ENCODE measurements around the gene ERP44.
A peak's percentile ranks its signal among the peaks of the same experiment; 100 is the strongest.
"Not testable (repeated sequence)": the region's sequence is repeated elsewhere in the genome, so short reads cannot be mapped to it uniquely, and the experiment has no call there.

Gene ERP44

DNA sequence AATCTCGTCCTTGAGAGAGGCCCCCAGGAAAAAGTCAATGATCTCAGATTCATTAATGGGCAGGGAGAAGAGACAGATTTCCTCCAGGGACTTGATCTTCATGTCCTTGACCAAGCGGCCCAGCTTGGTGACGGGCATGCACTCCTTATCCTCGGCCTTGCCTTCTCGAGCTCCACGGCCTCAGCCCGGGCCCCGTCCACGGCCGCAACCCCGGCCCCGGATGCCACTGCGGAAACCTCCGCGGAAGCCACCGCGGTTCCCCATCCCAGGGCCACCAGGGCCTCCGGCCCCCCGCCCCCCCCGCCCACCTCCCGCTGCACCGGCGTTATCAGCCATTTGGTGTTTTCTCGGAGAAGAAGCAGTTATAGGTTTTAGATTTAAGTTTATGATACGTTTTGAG, 18.5 kb upstream of the ERP44 start:
- no peaks in the 10 kb centered on the region for H3K9me3 ChIP-seq
- H3K27me3 ChIP-seq (ENCODE audit: low read depth): no peaks in the 10 kb centered on the region
- H3K4me3 ChIP-seq: no peak overlapping the region
- H3K4me1 ChIP-seq: no peaks in the 10 kb centered on the region
- H3K36me3 ChIP-seq (replicated peaks): peaks cover 7% of the 10 kb centered on the region; the same call in 1 of the 2 replicates
- no peak for DNase-seq (ENCODE audit: low spot score in 2 of 2)
- in situ Hi-C loops (cut with MboI; ENCODE audit: low sequenced_read_pairs): no loop called here

DNA sequence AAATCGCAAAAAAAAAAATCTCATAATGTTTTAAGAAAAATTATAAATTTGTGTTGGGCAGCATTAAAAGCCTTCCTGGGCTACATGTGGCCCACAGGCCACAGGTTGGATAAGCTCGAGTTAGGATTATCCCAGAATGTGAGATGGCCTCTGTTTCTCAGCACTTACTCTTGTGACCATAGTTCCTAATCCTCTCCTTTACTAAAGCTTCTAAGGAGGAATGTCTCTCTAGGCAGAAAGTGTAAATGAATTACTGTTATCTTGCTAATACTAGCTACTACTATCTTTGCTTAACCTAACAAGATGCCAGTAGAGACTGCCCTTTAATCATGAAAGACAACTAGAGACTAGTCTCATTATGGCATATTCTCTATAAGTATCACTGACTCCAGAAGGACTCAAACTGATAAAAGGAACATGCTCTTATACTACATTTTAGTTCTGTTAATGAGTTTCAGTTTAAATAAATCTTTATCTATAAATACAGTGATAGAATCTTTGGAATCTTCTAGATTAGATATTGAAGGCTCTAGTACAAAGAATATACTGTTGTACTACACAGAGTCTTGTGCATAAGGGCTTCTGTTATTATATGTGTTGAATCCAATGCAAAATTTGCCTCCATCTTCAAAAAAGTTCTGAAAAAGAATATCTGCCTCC, 14.0 kb upstream of the ERP44 start:
- H3K9me3 ChIP-seq: no peaks in the 10 kb centered on the region
- no peak for DNase-seq (ENCODE audit: low spot score in 2 of 2)
- H3K4me3 ChIP-seq: no peak overlapping the region
- H3K36me3 ChIP-seq (replicated peaks): peaks cover 18% of the 10 kb centered on the region; the same call in 1 of the 2 replicates
- no peaks in the 10 kb centered on the region for H3K27me3 ChIP-seq (ENCODE audit: low read depth)
- H3K4me1 ChIP-seq: no peaks in the 10 kb centered on the region
- in situ Hi-C loops (cut with MboI; ENCODE audit: low sequenced_read_pairs): no loop called here

GRCh38 chr9:100111235-100111634, 12.4 kb upstream of the ERP44 start:
- H3K27me3 ChIP-seq (ENCODE audit: low read depth): no peaks in the 10 kb centered on the region
- peak in 1 of 2 experiments; percentile 11 for DNase-seq (ENCODE audit: low spot score in 2 of 2)
- in situ Hi-C loops (cut with MboI; ENCODE audit: low sequenced_read_pairs): no loop called here
- no peaks in the 10 kb centered on the region for H3K9me3 ChIP-seq
- peaks cover 31% of the 10 kb centered on the region for H3K36me3 ChIP-seq (replicated peaks)
- no peak overlapping the region for H3K4me3 ChIP-seq
- H3K4me1 ChIP-seq: no peaks in the 10 kb centered on the region

- Histone ChIP-seq H3K36me3 (replicated peaks) (peaks cover 51% of the 10 kb centered on the region), H3K4me3 (no peak overlapping the region), H3K4me1 (no peaks in the 10 kb centered on the region), H3K27me3 (ENCODE audit: low read depth) (no peaks in the 10 kb centered on the region), H3K9me3 (no peaks in the 10 kb centered on the region)
- DNase-seq (ENCODE audit: low spot score in 2 of 2): no peak
- in situ Hi-C loops (cut with MboI; ENCODE audit: low sequenced_read_pairs): no loop called here
Observed at GRCh38 chr9:100108559-100108958, 9.8 kb upstream of the ERP44 start.

- Histone ChIP-seq H3K36me3 (replicated peaks) (peaks cover 44% of the 10 kb centered on the region), H3K27me3 (ENCODE audit: low read depth) (no peaks in the 10 kb centered on the region), H3K4me1 (no peaks in the 10 kb centered on the region), H3K9me3 (no peaks in the 10 kb centered on the region), H3K4me3 (no peak overlapping the region)
- in situ Hi-C loops (cut with MboI; ENCODE audit: low sequenced_read_pairs): no loop called here
- DNase-seq (ENCODE audit: low spot score in 2 of 2): no peak
Observed at GRCh38 chr9:100106616-100107015, 7.8 kb upstream of the ERP44 start.

GRCh38 chr9:100105861-100106260, 7.1 kb upstream of the ERP44 start:
- Histone ChIP-seq H3K4me1 (no peaks in the 10 kb centered on the region), H3K9me3 (no peaks in the 10 kb centered on the region), H3K27me3 (ENCODE audit: low read depth) (no peaks in the 10 kb centered on the region), H3K36me3 (replicated peaks) (peaks cover 44% of the 10 kb centered on the region), H3K4me3 (no peak overlapping the region)
- in situ Hi-C loops (cut with MboI; ENCODE audit: low sequenced_read_pairs): no loop called here
- DNase-seq (ENCODE audit: low spot score in 2 of 2): no peak

DNA sequence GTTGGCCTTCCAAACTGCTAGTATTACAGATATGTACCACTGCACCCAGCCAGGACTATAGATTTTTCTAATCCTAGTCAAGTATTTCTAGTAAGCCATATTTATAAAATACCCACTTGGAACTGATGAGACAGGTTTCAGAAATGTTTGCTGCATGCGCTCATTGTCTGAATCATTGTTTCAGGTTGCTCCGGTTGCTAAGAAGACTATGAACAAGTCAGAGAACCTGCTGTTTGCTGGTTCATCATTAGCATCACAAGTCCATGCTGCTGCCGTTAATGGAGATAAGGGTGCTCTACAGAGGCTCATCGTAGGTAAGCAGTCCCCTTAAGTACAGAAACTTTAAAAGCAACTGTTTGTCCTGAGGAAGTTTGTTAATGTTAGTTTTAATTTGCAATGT, 5.5 kb upstream of the ERP44 start:
- no peak for DNase-seq (ENCODE audit: low spot score in 2 of 2)
- H3K27me3 ChIP-seq (ENCODE audit: low read depth): no peaks in the 10 kb centered on the region
- no peak overlapping the region for H3K4me3 ChIP-seq
- peaks cover 38% of the 10 kb centered on the region for H3K36me3 ChIP-seq (replicated peaks)
- in situ Hi-C loops (cut with MboI; ENCODE audit: low sequenced_read_pairs): no loop called here
- H3K4me1 ChIP-seq: peaks cover 3% of the 10 kb centered on the region; the same call in 1 of the 2 replicates
- no peaks in the 10 kb centered on the region for H3K9me3 ChIP-seq

DNA sequence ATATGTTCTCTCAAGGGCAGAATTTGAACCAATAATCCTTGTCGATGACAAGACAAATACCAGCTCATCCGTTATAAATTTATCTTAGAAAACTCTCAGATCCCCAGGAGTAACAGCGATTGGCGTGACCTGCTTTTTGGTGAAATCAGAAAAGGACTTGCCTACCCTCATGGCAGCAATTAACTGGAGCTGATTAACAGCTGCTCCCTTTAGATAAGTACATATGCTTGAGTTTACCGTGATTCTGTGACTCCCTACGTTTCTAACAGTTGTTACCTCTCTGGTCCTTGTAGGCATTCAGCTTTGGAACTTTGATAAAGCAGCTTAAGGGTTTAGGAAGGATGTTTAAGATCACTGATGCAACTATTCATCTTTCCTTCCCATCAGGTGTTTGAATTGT, 2.8 kb upstream of the ERP44 start:
- Histone ChIP-seq H3K4me3 (no peak overlapping the region), H3K9me3 (no peaks in the 10 kb centered on the region), H3K27me3 (ENCODE audit: low read depth) (no peaks in the 10 kb centered on the region), H3K36me3 (replicated peaks) (peaks cover 24% of the 10 kb centered on the region), H3K4me1 (peaks cover 11% of the 10 kb centered on the region)
- no peak for DNase-seq (ENCODE audit: low spot score in 2 of 2)
- in situ Hi-C loops (cut with MboI; ENCODE audit: low sequenced_read_pairs): no loop called here

DNA sequence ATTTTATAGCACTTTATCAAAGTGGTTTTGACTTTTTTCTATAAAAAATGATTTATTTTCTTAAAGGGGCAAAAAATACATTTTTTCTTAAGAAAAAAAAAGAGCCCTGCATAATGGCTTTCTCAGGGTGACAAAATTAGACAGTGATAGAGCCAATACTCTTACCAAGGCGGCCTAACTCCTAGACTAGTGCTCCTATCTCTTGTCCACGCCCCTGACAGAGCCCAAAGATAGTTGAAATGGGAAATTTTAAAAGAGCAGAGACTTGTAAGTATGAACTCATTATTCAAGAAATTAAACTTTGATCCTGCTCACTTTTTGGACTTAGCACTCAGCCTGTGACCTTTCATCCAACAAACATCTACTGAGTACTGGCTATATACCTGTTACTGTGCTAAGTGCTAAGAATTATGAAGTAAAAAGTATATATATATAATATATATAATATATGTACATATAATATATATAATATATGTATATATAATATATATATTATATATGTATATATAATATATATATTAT, 1.4 kb upstream of the ERP44 start:
- Histone ChIP-seq H3K4me3 (peak overlapping the region; percentile 97), H3K27me3 (ENCODE audit: low read depth) (no peaks in the 10 kb centered on the region), H3K4me1 (peaks cover 16% of the 10 kb centered on the region), H3K9me3 (no peaks in the 10 kb centered on the region), H3K36me3 (replicated peaks) (peaks cover 12% of the 10 kb centered on the region)
- no peak for DNase-seq (ENCODE audit: low spot score in 2 of 2)
- in situ Hi-C loops (cut with MboI; ENCODE audit: low sequenced_read_pairs): no loop called here

DNA sequence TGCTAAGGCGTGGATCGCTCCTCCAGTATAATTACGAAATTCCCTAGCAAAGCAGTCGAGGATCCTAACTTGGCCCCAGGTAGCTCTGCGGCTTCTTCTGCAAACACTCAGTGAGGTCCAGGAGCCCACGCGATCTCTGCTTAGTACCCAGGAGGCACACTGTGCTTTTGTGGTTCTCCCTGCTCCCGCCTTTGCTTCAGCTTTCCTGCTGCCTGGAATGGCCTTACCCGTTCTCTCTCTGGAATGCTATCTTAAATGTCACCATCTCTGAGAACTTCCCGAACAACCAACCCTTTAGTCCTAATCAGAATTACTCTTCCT, 882 bp upstream of the ERP44 start:
- Histone ChIP-seq H3K27me3 (ENCODE audit: low read depth) (no peaks in the 10 kb centered on the region), H3K4me3 (peak overlapping the region; percentile 97), H3K4me1 (peaks cover 16% of the 10 kb centered on the region), H3K9me3 (no peaks in the 10 kb centered on the region), H3K36me3 (replicated peaks) (peaks cover 8% of the 10 kb centered on the region)
- in situ Hi-C loops (cut with MboI; ENCODE audit: low sequenced_read_pairs): no loop called here
- peak; percentile 45 to 53 for DNase-seq (ENCODE audit: low spot score in 2 of 2)

GRCh38 chr9:100098046-100098886, 534 bp downstream of the ERP44 start:
- H3K36me3 ChIP-seq (replicated peaks): no peaks in the 10 kb centered on the region; the same call in 1 of the 2 replicates
- in situ Hi-C loops (cut with MboI; ENCODE audit: low sequenced_read_pairs): no loop called here
- no peaks in the 10 kb centered on the region for H3K9me3 ChIP-seq
- H3K4me3 ChIP-seq: peak overlapping the region; percentile 97
- H3K27me3 ChIP-seq (ENCODE audit: low read depth): no peaks in the 10 kb centered on the region
- peaks cover 16% of the 10 kb centered on the region for H3K4me1 ChIP-seq
- DNase-seq (ENCODE audit: low spot score in 2 of 2): peak; percentile 57 to 79

DNA sequence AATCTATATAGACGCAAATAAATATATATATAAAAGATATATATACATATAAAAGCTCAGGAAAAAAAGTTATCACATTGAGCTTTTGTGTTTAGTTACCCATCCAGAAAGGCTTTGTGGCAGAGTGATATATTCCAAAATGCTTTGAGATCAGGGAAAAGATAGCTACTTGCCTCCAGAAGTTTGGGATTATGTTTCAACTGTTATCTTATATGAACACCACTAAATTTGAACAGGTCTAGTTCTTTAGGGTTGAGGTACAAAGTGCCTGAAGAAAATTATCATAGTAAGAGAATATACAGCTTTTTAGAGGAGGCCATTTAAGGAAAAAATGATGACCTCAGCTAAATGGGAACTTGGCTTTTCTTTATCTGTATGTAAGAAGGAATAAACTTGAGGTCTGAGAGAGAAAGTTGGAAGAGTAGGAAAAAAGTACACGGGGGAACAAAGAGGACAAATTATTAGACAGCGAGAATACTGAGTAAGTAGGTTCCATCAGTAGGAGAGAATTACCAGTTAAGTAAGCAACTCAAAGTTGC, 2.4 kb downstream of the ERP44 start:
- in situ Hi-C loops (cut with MboI; ENCODE audit: low sequenced_read_pairs): no loop called here
- Histone ChIP-seq H3K4me3 (no peak overlapping the region), H3K9me3 (no peaks in the 10 kb centered on the region), H3K4me1 (peaks cover 16% of the 10 kb centered on the region), H3K27me3 (ENCODE audit: low read depth) (no peaks in the 10 kb centered on the region), H3K36me3 (replicated peaks) (no peaks in the 10 kb centered on the region; the same call in 1 of the 2 replicates)
- DNase-seq (ENCODE audit: low spot score in 2 of 2): no peak

DNA sequence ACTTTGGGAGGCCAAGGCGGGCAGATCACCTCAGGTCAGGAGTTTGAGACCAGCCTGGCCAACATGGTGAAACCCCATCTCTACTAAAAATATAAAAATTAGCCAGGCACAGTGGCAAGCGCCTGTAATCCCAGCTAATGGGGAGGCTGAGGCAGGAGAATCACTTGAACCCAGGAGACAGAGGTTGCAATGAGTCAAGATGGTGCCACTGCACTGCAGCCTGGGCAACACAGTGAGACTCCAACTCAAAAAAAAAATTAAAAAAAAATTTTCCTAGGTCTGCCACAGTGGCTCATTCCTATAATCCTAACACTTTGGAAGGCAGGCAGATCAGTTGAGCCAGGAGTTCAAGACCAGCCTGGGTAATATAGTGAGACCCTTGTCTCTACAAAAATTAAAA, 4.4 kb downstream of the ERP44 start:
- H3K4me3 ChIP-seq; H3K36me3 ChIP-seq (replicated peaks); H3K9me3 ChIP-seq; DNase-seq (ENCODE audit: low spot score in 2 of 2); in situ Hi-C loops (cut with MboI; ENCODE audit: low sequenced_read_pairs); H3K27me3 ChIP-seq (ENCODE audit: low read depth): not testable (repeated sequence)
- H3K4me1 ChIP-seq: peaks cover 13% of the 10 kb centered on the region

DNA sequence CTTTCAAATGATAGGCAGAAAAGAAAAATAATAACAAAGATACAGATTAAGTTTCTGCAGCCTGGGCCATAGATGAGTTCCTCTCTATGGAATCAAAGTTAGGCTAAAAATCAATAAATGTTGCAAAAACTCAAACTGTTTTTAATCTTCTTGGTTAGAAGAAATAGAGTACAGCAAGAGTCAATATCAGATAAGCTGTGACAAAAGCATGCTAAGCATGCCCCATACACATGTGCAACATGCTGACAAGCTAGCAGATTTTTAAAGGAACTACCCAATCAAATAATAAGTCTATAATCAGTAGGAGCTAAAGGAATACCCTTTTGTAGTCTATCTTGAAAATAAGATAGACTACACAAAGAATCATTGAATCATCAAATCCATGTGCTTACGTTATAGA, 6.7 kb downstream of the ERP44 start:
- Histone ChIP-seq H3K36me3 (replicated peaks) (no peaks in the 10 kb centered on the region), H3K9me3 (no peaks in the 10 kb centered on the region), H3K4me1 (peaks cover 8% of the 10 kb centered on the region), H3K27me3 (ENCODE audit: low read depth) (no peaks in the 10 kb centered on the region), H3K4me3 (no peak overlapping the region)
- in situ Hi-C loops (cut with MboI; ENCODE audit: low sequenced_read_pairs): no loop called here
- DNase-seq (ENCODE audit: low spot score in 2 of 2): no peak

All from HAP-1 (cell line).